GM19025 (cell line): Measurements from ENCODE around the gene SEC14L3.
"Not testable (repeated sequence)": the region's sequence is repeated elsewhere in the genome, so short reads cannot be mapped to it uniquely, and the experiment has no call there.

ENCODE experiments used
- ATAC-seq: cut with Tn5 transposase; IDR thresholded peaks from one replicate; pipeline ENCODE4 v1.9.1; 2021; ENCODE audit warnings: mild to moderate bottlenecking, low read depth, moderate library complexity; ENCODE audit not compliant: unreplicated experiment

The SEC14L3 gene

GRCh38 chr22:30486661-30487115 lies 14.9 kb upstream of the SEC14L3 start:
- ATAC-seq, result no peak

GRCh38 chr22:30486118-30486517 lies 14.3 kb upstream of the SEC14L3 start:
- ATAC-seq, result no peak

GRCh38 chr22:30485362-30485988 lies 13.7 kb upstream of the SEC14L3 start:
- ATAC-seq, result no peak

DNA sequence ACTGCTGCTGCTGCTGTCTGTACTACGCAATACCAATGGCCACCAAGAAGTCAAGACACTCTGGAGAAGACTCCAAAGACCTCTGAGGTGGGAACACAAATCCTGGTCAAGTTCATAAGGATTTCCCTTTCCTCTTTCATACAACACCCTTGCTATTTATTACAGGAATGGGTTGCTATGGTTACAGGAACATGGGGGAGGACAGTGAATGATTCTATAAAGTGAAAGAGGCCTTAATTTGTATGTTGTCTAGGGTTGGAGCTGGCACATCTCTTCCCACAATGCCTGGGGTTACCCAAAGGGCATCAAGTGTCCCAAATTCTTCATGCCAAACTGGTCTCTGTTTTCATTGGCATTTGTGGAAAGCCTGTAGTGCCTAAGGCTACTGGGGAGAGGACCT lies 11.4 kb upstream of the SEC14L3 start:
- ATAC-seq, result no peak

DNA sequence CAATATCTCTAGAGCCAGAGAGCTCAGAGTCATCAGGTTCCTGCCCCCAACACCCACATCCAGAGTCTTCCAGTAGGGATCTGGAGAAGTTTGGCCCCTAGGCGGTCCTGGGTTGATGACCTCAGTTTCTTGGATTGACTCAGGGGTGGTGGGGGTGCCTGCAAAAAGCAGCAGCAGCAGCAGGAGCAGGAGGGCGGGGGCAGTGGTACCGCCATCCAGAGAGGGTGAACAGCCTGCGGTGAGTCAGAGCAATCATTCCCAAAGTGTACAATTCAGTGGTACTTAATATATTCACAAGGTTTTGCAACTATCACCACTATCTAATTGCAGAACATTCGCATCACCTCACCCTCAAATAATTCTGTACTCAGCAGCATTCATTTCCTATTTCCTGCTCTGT lies 9.9 kb upstream of the SEC14L3 start:
- no peak for ATAC-seq

GRCh38 chr22:30479981-30480380 lies 8.2 kb upstream of the SEC14L3 start:
- no peak for ATAC-seq

GRCh38 chr22:30474683-30475424 lies 3.0 kb upstream of the SEC14L3 start:
- ATAC-seq, result no peak

- no peak for ATAC-seq
These were observed 2.3 kb upstream of the SEC14L3 start for GRCh38 chr22:30474121-30474520.

DNA sequence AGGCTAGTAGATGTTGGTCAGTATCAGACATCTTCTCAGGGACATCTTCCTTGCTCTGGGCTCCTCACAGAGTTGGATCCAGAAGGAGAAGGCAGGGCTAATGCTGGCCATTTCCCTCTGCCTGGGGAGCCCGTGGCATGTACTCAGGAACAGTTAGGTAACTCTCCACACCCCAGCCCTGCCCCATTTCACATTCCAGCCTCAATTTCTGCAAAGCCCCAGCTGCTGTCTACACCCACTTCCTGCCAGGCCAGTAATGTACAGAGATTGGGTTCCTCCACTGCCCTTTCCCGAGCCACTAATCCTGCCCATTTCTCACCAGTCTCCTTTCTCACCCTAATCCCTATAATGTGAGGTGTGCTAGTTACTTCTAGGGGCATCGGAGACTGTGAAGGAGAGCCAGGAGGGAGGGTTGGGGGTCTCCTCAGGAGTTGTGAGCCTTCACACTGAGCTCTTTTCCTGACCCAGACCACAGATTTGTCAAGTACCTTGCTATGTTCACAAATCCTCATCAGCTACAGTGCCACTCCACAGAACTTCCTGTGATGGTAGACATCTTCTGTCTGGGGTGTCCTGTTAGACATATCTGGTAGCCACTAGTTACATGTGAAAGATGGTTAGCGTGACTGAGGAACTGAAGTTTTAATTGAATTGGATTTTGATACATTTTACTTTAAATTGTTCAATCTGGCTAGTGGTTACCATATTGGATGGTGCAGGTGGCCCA lies 1.3 kb upstream of the SEC14L3 start:
- no peak for ATAC-seq

GRCh38 chr22:30470655-30471054 lies 1.2 kb downstream of the SEC14L3 start:
- no peak for ATAC-seq

GRCh38 chr22:30469165-30469564 lies 2.7 kb downstream of the SEC14L3 start:
- no peak for ATAC-seq

DNA sequence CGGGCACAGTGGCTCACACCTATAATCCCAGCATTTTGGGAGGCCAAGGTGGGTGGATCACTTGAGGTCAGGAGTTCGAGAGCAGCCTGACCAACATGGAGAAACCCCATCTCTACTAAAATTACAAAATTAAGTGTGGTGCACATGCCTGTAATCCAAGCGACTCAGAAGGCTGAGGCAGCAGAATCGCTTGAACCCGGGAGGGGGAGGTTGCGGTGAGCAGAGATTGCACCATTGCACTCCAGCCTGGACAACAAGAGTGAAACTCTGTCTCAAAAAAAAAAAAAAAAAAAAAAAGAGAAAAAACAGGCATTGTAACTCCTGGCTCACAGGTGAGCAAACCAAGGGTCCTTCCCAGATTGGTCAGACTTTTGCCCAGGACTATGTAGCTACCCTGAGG lies 11.3 kb downstream of the SEC14L3 start:
- ATAC-seq, result not testable (repeated sequence)

DNA sequence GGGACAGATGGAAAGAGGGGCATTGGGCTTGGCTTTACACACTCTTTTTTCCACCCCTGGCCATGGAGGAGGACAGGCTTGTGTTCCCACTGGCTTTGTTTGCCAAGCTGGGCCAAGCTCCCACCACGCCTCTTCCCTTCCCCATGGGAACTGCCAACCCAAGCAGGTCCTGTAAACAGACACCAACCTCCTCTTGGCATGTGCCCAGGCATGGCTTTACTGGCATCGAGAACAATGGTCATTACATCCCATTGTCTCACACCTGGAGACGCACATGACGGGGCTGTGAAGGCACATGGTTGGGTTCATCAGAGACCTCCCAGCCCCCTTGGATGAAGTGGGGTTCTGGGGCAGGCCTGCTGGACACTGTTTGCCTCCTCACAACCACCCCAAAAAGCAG lies 11.7 kb downstream of the SEC14L3 start:
- no peak for ATAC-seq

- no peak for ATAC-seq
These were observed 12.4 kb downstream of the SEC14L3 start for GRCh38 chr22:30459181-30460052.

DNA sequence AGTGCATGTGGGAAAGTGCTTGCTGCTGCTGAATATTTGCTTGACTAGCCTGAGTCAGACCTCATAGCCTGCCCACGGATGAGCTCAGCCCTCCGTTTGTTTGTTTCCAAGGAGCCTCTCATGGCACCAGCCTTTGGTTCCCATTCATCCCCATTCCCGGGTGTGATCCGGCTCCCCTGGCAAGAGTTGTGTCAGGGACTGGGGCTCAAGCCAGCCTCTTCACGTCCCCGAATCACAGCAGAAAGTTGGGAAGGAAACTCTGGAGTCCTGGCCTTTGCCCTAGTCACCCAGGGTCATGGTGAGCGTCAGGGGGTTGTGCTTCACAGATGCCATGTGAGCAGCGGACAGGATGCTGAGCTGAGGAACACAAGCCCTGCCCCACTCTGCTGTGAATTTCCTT lies 13.8 kb downstream of the SEC14L3 start:
- no peak for ATAC-seq

DNA sequence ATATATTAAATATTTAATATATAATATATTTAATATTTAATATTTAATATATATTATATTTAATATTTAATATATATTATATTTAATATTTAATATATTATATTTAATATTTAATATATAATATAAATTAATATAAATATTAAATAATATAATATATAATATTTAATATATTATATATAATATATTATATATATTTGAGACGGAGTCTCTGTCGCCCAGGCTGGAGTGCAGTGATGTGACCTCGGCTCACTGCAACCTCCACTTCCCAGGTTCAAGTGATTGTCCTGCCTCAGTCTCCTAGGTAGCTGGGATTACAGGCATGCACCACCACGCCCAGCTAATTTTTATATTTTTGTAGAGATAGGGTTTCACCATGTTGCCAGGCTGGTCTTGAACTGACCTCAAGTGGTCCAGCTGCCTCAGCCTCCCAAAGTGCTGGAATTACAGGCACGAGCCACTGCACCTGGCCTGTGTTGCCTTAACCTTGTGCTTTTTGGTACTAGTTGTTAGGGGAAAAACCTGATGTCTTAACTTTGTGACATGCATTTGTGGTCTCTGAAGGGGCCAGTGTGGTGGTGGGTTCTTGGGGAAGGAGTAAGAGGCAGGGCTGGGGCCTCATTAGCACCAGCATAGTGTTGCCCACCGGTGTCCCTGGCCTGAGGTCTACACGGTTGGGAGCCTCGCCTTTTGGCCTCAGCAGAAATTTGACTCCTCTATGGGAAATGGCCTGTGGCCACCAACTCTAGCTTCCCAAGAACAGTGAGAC lies 16.6 kb downstream of the SEC14L3 start:
- no peak for ATAC-seq

DNA sequence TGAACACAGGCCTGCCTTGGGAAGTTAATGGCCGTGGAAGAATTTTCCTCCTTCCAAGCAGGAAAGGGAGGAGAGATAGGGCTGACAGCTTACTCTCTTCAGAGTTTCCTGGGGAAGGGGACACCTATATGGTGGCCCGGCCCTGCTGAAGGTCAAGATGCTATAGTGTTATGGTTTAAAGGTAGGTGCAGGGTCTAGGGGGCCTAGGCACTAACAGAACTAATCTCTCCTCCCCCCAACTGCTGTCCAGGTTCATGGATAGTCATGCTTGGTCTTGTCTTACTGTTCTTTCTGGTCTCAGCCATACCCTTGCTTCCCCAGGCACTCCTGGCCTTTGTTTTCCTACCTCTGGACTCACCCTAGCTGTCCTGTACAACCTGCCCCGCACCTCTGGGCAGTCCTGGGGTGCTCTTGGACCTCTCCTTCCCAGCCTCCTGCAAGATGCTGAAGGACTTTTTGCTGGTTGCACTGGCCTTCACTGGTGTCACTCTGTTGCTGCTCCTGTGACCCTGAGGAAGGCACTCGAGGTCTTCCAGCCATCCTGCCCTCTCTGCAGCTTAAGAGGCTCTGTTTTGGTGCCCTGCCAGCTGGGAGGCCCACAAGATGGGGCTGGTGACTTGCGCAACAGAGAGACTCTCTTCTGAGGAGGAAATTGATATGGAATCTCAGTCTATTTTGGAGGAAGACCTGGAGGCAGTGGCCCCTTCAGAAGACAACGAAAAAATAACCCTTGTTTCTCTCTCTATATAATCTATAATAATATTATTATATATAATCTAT lies 17.9 kb downstream of the SEC14L3 start:
- ATAC-seq, result no peak

- no peak for ATAC-seq
These were observed 19.0 kb downstream of the SEC14L3 start for GRCh38 chr22:30452861-30453260.

- ATAC-seq, result not testable (repeated sequence)
These were observed 20.3 kb downstream of the SEC14L3 start for GRCh38 chr22:30451488-30451887.
